Transverse colon (tissue), 4 donors: ENCODE data around the gene CYP11A1. TPM values are rescaled to one million over a fixed set of nuclear protein-coding genes. Genes with fewer than 3 reads are reported as not detected.

Experiments used
- DNase-seq: peaks from one replicate; pipeline ENCODE4 v3.0.0-alpha.2; 2019
- H3K27ac ChIP-seq, 4 donors: fragments of 200-600 bp; sonication (generic); 2 replicates each; pipeline ENCODE4 v1.5.1; 2016 to 2018; ENCODE audit warnings: inconsistent platforms in 4 of 4
- H3K27me3 ChIP-seq: fragments of 200-600 bp; sonication (generic); 2 replicates; pipeline ENCODE4 v1.5.1; 2017; ENCODE audit warnings: inconsistent platforms
- H3K36me3 ChIP-seq, 4 donors: fragments of 200-600 bp; sonication (generic); 2 replicates each; pipeline ENCODE4 v1.5.1; 2017 to 2019; ENCODE audit warnings: inconsistent platforms in 4 of 4
- H3K4me1 ChIP-seq, 4 donors: fragments of 200-600 bp; sonication (generic); 2 replicates each; pipeline ENCODE4 v1.5.1; 2017 to 2020; ENCODE audit warnings: inconsistent platforms in 4 of 4
- H3K4me3 ChIP-seq, 4 donors: fragments of 200-600 bp; sonication (generic); 1 replicate in 1 of 4; 2 replicates in 3 of 4; pipeline versions ENCODE4 v1.5.1 to v1.6.1; 2017 to 2019; ENCODE audit warnings: inconsistent platforms in 4 of 4
- H3K9me3 ChIP-seq, 2 donors: fragments of 200-600 bp; sonication (generic); 2 replicates each; pipeline ENCODE4 v1.5.1; 2017 to 2019; ENCODE audit warnings: inconsistent platforms in 2 of 2
- CTCF ChIP-seq, 5 experiments: fragments of 200-600 bp in 3 of 5; fragments of 450-650 bp in 2 of 5; sonication (generic) in 3 of 5; IDR thresholded peaks; 1 replicate in 2 of 5; 2 replicates in 3 of 5; pipeline ENCODE4 v1.5.1; 2016 to 2017; ENCODE audit warnings: antibody characterized with exemption in 5 of 5, inconsistent platforms in 3 of 5, mild to moderate bottlenecking in 2 of 5, moderate library complexity in 1 of 5
- EP300 ChIP-seq: sonication (generic); formaldehyde crosslinking; IDR thresholded peaks from one replicate; pipeline ENCODE4 v1.6.1; 2017; ENCODE audit warnings: antibody characterized with exemption, low read depth
- POLR2A ChIP-seq: fragments of 450-650 bp; IDR thresholded peaks from one replicate; pipeline ENCODE4 v1.6.1; 2016; ENCODE audit warnings: antibody characterized with exemption, mild to moderate bottlenecking, moderate library complexity
- POLR2AphosphoS5 ChIP-seq, 3 donors: sonication (generic); formaldehyde crosslinking; IDR thresholded peaks; one replicate each; pipeline ENCODE4 v1.6.1; 2016; ENCODE audit warnings: antibody characterized with exemption in 3 of 3
- WGBS, 2 donors: methylation state at CpG; one replicate each; pipeline ENCODE4 v1.1.5; 2018; ENCODE audit warnings: low coverage in 1 of 2; 5-methylcytosine and 5-hydroxymethylcytosine counted together
- in situ Hi-C, 4 donors: fragments of 200-750 bp; cut with MboI; loops; one replicate each; pipeline versions ENCODE4 v1.15.0 to v1.15.1; 2017; ENCODE audit warnings: low sequenced_read_pairs in 3 of 4, low pct_ligation_motif_present in 1 of 4, low pct_unique_long_range_greater_than_20kb in 1 of 4
- intact Hi-C: fragments of 100-400 bp; cut with DNase I; formaldehyde crosslinking; loops from one replicate; pipeline ENCODE4 v1.15.1; 2023; ENCODE audit warnings: low total_unique reads
- total RNA-seq, 4 donors: library from RNA; depleted of rRNA; stranded (reverse); fragments of >200 nt; gene quantifications; one replicate each; pipeline ENCODE4 v1.1.0, GENCODE V29; 2016

CYP11A1 gene
- total RNA-seq, 4 donors from 2014 or later = 0.40 to 0.79 TPM; not detected in 2

- Histone ChIP-seq H3K4me1 (no peaks in the 10 kb centered on the region), H3K27me3 (no peaks in the 10 kb centered on the region), H3K4me3 (no peak overlapping the region), H3K9me3 (no peaks in the 10 kb centered on the region), H3K36me3 (no peaks in the 10 kb centered on the region), H3K27ac (no peak overlapping the region)
- in situ Hi-C loops = no loop called here
- TF ChIP-seq EP300 = no peak
- TF ChIP-seq POLR2AphosphoS5 (IDR thresholded peaks at IDR 0.05) = no peak
- TF ChIP-seq CTCF (IDR thresholded peaks at IDR 0.05) = no peak
- no peak for TF ChIP-seq POLR2A
- intact Hi-C loops = no loop called here
- no peak for DNase-seq
- 40 to 94% methylated on average over 1 to 10 of the region's 10 CpGs for WGBS, 2 donors
Measured at GRCh38 chr15:74332611-74333010, 34.8 kb downstream of the CYP11A1 start.

DNA sequence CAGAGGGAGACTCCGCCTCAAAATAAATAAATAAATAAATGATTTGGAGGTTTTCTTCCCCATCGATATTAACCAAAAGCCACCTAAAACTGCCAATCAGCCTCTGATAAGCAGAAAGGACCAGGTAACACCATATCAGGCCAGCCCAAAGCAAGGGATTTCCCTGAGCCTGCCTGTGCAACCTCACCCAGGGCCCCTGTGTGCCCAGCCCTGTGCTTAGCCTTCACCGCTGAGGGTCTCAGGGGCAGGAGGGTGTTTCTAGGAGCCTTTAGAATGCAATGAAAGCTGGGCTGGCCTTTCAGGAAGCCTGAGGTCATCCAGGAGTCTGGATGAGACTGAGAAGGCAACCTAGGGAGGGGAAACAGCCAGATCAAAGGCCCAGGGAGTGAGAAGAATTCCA is 35.4 kb downstream of the CYP11A1 start:
- Histone ChIP-seq H3K9me3 (no peaks in the 10 kb centered on the region), H3K4me1 (no peaks in the 10 kb centered on the region), H3K36me3 (no peaks in the 10 kb centered on the region), H3K27ac (no peak overlapping the region), H3K4me3 (no peak overlapping the region), H3K27me3 (no peaks in the 10 kb centered on the region)
- intact Hi-C loops (no loop called here), in situ Hi-C loops (no loop called here)
- 60 to 86% methylated on average over 1 to 3 of the region's 3 CpGs for WGBS, 2 donors
- TF ChIP-seq EP300 (no peak), CTCF (IDR thresholded peaks at IDR 0.05) (no peak), POLR2AphosphoS5 (IDR thresholded peaks at IDR 0.05) (no peak), POLR2A (no peak)
- DNase-seq = no peak

DNA sequence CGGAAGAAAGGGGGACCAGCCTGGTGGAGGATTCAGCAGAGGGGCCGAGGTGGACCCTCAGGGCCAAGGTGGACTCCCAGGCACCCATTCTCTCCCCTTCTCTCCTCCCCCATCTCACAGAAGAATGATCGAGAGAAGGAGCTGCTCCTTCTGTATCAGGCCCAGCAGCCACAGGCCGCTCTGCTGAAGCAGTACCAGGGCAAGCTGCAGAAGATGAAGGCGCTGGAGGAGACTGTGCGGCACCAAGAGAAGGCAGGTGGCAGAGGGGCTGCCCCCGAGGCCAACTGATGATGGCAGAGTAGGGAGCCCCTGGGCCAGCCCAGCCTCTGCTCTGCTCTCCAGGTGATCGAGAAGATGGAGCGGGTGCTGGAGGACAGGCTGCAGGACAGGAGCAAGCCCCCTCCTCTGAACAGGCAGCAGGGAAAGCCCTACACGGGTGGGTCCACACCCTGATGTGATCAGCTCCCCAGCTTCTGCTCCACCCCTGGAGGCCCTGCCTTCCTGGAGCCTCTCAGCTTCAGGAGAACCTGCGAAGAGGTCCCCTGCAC is 36.5 kb downstream of the CYP11A1 start:
- no peak for TF ChIP-seq EP300
- no peak for TF ChIP-seq POLR2AphosphoS5 (IDR thresholded peaks at IDR 0.05)
- no peak for TF ChIP-seq POLR2A
- TF ChIP-seq CTCF (IDR thresholded peaks at IDR 0.05) = no peak
- in situ Hi-C loops (no loop called here), intact Hi-C loops (no loop called here)
- no peaks in the 10 kb centered on the region for H3K4me1 ChIP-seq
- 80 to 84% methylated on average over 4 to 8 of the region's 11 CpGs for WGBS, 2 donors
- H3K27ac ChIP-seq = no peak overlapping the region
- H3K36me3 ChIP-seq = no peaks in the 10 kb centered on the region
- H3K27me3 ChIP-seq = no peaks in the 10 kb centered on the region
- H3K4me3 ChIP-seq = no peak overlapping the region
- H3K9me3 ChIP-seq = no peaks in the 10 kb centered on the region
- no peak for DNase-seq

- intact Hi-C loops (loop anchor here (10.0 kb wide), 1 partner anchor 354 kb away; no protein-coding TSS in a partner anchor), in situ Hi-C loops (no loop called here)
- Histone ChIP-seq H3K9me3 (no peaks in the 10 kb centered on the region), H3K27ac (no peak overlapping the region), H3K4me1 (no peaks in the 10 kb centered on the region), H3K36me3 (no peaks in the 10 kb centered on the region), H3K4me3 (no peak overlapping the region), H3K27me3 (no peaks in the 10 kb centered on the region)
- TF ChIP-seq POLR2A (no peak), POLR2AphosphoS5 (IDR thresholded peaks at IDR 0.05) (no peak), CTCF (IDR thresholded peaks at IDR 0.05) (no peak), EP300 (no peak)
- 46 to 54% methylated on average over 4 to 10 of the region's 10 CpGs for WGBS, 2 donors
- DNase-seq = no peak
Measured at GRCh38 chr15:74328331-74329056, 39.0 kb downstream of the CYP11A1 start.
